ENCODE data around the gene OR5K1.

OR5K1 gene

DNA sequence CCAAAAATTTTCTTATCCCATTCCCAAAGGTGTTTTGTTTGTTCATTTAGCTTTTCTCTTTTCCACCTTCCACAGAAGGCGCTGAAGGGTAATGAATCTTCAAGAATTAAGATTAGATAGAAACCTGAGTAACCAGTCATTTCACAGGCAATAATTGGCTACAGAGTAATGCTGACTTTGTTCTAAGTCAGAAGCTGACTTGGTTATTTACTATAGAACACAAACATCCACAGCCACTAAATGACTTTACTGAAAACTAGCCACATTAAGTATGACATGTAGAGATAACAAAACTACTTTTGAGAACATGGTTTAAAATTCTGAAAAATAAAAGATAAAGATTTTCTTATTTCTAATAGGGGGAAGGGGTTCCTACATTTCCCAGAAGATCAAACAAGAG, 51.9 kb downstream of the OR5K1 start:
- DNase-seq (ENCODE audit: low read depth): no peak

- DNase-seq (ENCODE audit: low read depth): no peak
Measured at GRCh38 chr3:98518816-98519215, 55.8 kb downstream of the OR5K1 start.

- DNase-seq (ENCODE audit: low read depth): no peak
Measured at GRCh38 chr3:98519351-98519750, 56.4 kb downstream of the OR5K1 start.

- peak; percentile 48 for DNase-seq (ENCODE audit: low read depth)
Measured at GRCh38 chr3:98521897-98522543, 59.0 kb downstream of the OR5K1 start.
